Measurements from ENCODE around the gene AHRR.

AHRR gene

GRCh38 chr5:359301-359897 lies 37.9 kb downstream of the AHRR start:
- 96% methylated on average over 10 of the region's 23 CpGs for WGBS (ENCODE audit: insufficient coverage)
- ChIA-PET CTCF (no interaction called here), POLR2A (interaction anchor here (1.0 kb wide), 1 partner anchor 561 kb away, joined by 3 read pairs; no protein-coding TSS in a partner anchor)
- H3K36me3 ChIP-seq (ENCODE audit: control insufficient read depth in 4 of 4, insufficient read depth in 4 of 4, low read length in 3 of 4): peaks cover 0 to 66% (median 0%) of the 10 kb centered on the region in 4 experiments
- no peak overlapping the region for H3K27ac ChIP-seq (ENCODE audit: insufficient read depth in 1 of 2, low read depth in 1 of 2, low read length in 2 of 2, poor library complexity in 1 of 2, severe bottlenecking in 2 of 2)
- DNase-seq: no peak
- no peak overlapping the region for H3K4me3 ChIP-seq (ENCODE audit: control insufficient read depth in 1 of 7, extremely low read depth in 1 of 7, insufficient read depth in 4 of 7, low read depth in 2 of 7, low read length in 6 of 7)
- H3K4me1 ChIP-seq (ENCODE audit: control extremely low read depth in 1 of 4, control insufficient read depth in 4 of 4, insufficient read depth in 4 of 4, low read length in 3 of 4): peaks cover 0 to 6% (median 0%) of the 10 kb centered on the region in 4 experiments
- H3K27me3 ChIP-seq (replicated peaks in 2 of 5; ENCODE audit: control insufficient read depth in 4 of 5, insufficient read depth in 5 of 5, low read length in 4 of 5): no peaks in the 10 kb centered on the region
- H3K9me3 ChIP-seq (ENCODE audit: control extremely low read depth in 1 of 5, control insufficient read depth in 4 of 5, insufficient read depth in 2 of 5, low read depth in 1 of 5, low read length in 4 of 5): peaks cover 0 to 21% (median 0%) of the 10 kb centered on the region in 5 experiments

GRCh38 chr5:360257-361027 lies 38.9 kb downstream of the AHRR start:
- peaks cover 0 to 55% (median 0%) of the 10 kb centered on the region in 4 experiments for H3K36me3 ChIP-seq (ENCODE audit: control insufficient read depth in 4 of 4, insufficient read depth in 4 of 4, low read length in 3 of 4)
- WGBS (ENCODE audit: insufficient coverage): 88% methylated on average over 12 of the region's 14 CpGs

GRCh38 chr5:362189-362588 lies 40.7 kb downstream of the AHRR start:
- ChIA-PET POLR2A (interaction anchor here (1.0 kb wide), 1 partner anchor 13 kb away, joined by 3 read pairs; no protein-coding TSS in a partner anchor), CTCF (interaction anchor here (1.0 to 1.1 kb wide), 2 partner anchors 18 to 45 kb away, joined by 3 to 4 read pairs; no protein-coding TSS in a partner anchor)
- Histone ChIP-seq H3K4me1 (ENCODE audit: control extremely low read depth in 1 of 4, control insufficient read depth in 4 of 4, insufficient read depth in 4 of 4, low read length in 3 of 4) (peaks cover 0 to 14% (median 0%) of the 10 kb centered on the region in 4 experiments), H3K27me3 (replicated peaks in 2 of 5; ENCODE audit: control insufficient read depth in 4 of 5, insufficient read depth in 5 of 5, low read length in 4 of 5) (no peaks in the 10 kb centered on the region), H3K9me3 (ENCODE audit: control extremely low read depth in 1 of 5, control insufficient read depth in 4 of 5, insufficient read depth in 2 of 5, low read depth in 1 of 5, low read length in 4 of 5) (peaks cover 0 to 26% (median 3%) of the 10 kb centered on the region in 5 experiments), H3K27ac (ENCODE audit: insufficient read depth in 1 of 2, low read depth in 1 of 2, low read length in 2 of 2, poor library complexity in 1 of 2, severe bottlenecking in 2 of 2) (no peak overlapping the region), H3K36me3 (ENCODE audit: control insufficient read depth in 4 of 4, insufficient read depth in 4 of 4, low read length in 3 of 4) (peaks cover 0 to 59% (median 0%) of the 10 kb centered on the region in 4 experiments), H3K4me3 (ENCODE audit: control insufficient read depth in 1 of 7, extremely low read depth in 1 of 7, insufficient read depth in 4 of 7, low read depth in 2 of 7, low read length in 6 of 7) (no peak overlapping the region)
- no peak for DNase-seq
- 94% methylated on average over 4 of the region's 4 CpGs for WGBS (ENCODE audit: insufficient coverage)

More at GRCh38 chr5:360257-361027, 38.9 kb downstream of the AHRR start:
- no peaks in the 10 kb centered on the region for H3K27me3 ChIP-seq (replicated peaks in 2 of 5; ENCODE audit: control insufficient read depth in 4 of 5, insufficient read depth in 5 of 5, low read length in 4 of 5)
- H3K27ac ChIP-seq (ENCODE audit: insufficient read depth in 1 of 2, low read depth in 1 of 2, low read length in 2 of 2, poor library complexity in 1 of 2, severe bottlenecking in 2 of 2): no peak overlapping the region
- POLR2A ChIA-PET: interaction anchor here (1.0 kb wide), 1 partner anchor 560 kb away, joined by 3 read pairs; no protein-coding TSS in a partner anchor
- peaks cover 0 to 21% (median 1%) of the 10 kb centered on the region in 5 experiments for H3K9me3 ChIP-seq (ENCODE audit: control extremely low read depth in 1 of 5, control insufficient read depth in 4 of 5, insufficient read depth in 2 of 5, low read depth in 1 of 5, low read length in 4 of 5)
- H3K4me1 ChIP-seq (ENCODE audit: control extremely low read depth in 1 of 4, control insufficient read depth in 4 of 4, insufficient read depth in 4 of 4, low read length in 3 of 4): peaks cover 0 to 6% (median 0%) of the 10 kb centered on the region in 4 experiments
- CTCF ChIA-PET: no interaction called here
- no peak overlapping the region for H3K4me3 ChIP-seq (ENCODE audit: control insufficient read depth in 1 of 7, extremely low read depth in 1 of 7, insufficient read depth in 4 of 7, low read depth in 2 of 7, low read length in 6 of 7)
- DNase-seq: no peak

GRCh38 chr5:362978-363765 lies 41.7 kb downstream of the AHRR start:
- Histone ChIP-seq H3K4me3 (ENCODE audit: control insufficient read depth in 1 of 7, extremely low read depth in 1 of 7, insufficient read depth in 4 of 7, low read depth in 2 of 7, low read length in 6 of 7) (no peak overlapping the region), H3K9me3 (ENCODE audit: control extremely low read depth in 1 of 5, control insufficient read depth in 4 of 5, insufficient read depth in 2 of 5, low read depth in 1 of 5, low read length in 4 of 5) (peaks cover 0 to 26% (median 3%) of the 10 kb centered on the region in 5 experiments), H3K27ac (ENCODE audit: insufficient read depth in 1 of 2, low read depth in 1 of 2, low read length in 2 of 2, poor library complexity in 1 of 2, severe bottlenecking in 2 of 2) (no peak overlapping the region), H3K4me1 (ENCODE audit: control extremely low read depth in 1 of 4, control insufficient read depth in 4 of 4, insufficient read depth in 4 of 4, low read length in 3 of 4) (peaks cover 0 to 24% (median 4%) of the 10 kb centered on the region in 4 experiments), H3K27me3 (replicated peaks in 2 of 5; ENCODE audit: control insufficient read depth in 4 of 5, insufficient read depth in 5 of 5, low read length in 4 of 5) (no peaks in the 10 kb centered on the region), H3K36me3 (ENCODE audit: control insufficient read depth in 4 of 4, insufficient read depth in 4 of 4, low read length in 3 of 4) (peaks cover 0 to 68% (median 0%) of the 10 kb centered on the region in 4 experiments)
- CTCF ChIA-PET: interaction anchor here (1.0 to 1.1 kb wide), 3 partner anchors 17 to 46 kb away, joined by 3 to 4 read pairs (median 3); no protein-coding TSS in a partner anchor
- POLR2A ChIA-PET: no interaction called here
- DNase-seq: no peak
- 100% methylated on average over 1 of the region's 3 CpGs for WGBS (ENCODE audit: insufficient coverage)

GRCh38 chr5:364497-364896 lies 43.0 kb downstream of the AHRR start:
- Histone ChIP-seq H3K4me3 (ENCODE audit: control insufficient read depth in 1 of 7, extremely low read depth in 1 of 7, insufficient read depth in 4 of 7, low read depth in 2 of 7, low read length in 6 of 7) (no peak overlapping the region), H3K9me3 (ENCODE audit: control extremely low read depth in 1 of 5, control insufficient read depth in 4 of 5, insufficient read depth in 2 of 5, low read depth in 1 of 5, low read length in 4 of 5) (peaks cover 0 to 26% (median 3%) of the 10 kb centered on the region in 5 experiments), H3K36me3 (ENCODE audit: control insufficient read depth in 4 of 4, insufficient read depth in 4 of 4, low read length in 3 of 4) (peaks cover 0 to 72% (median 0%) of the 10 kb centered on the region in 4 experiments), H3K4me1 (ENCODE audit: control extremely low read depth in 1 of 4, control insufficient read depth in 4 of 4, insufficient read depth in 4 of 4, low read length in 3 of 4) (peaks cover 0 to 37% (median 17%) of the 10 kb centered on the region in 4 experiments), H3K27me3 (replicated peaks in 2 of 5; ENCODE audit: control insufficient read depth in 4 of 5, insufficient read depth in 5 of 5, low read length in 4 of 5) (peaks cover 0 to under 1% (median 0%) of the 10 kb centered on the region in 5 experiments), H3K27ac (ENCODE audit: insufficient read depth in 1 of 2, low read depth in 1 of 2, low read length in 2 of 2, poor library complexity in 1 of 2, severe bottlenecking in 2 of 2) (no peak overlapping the region)
- DNase-seq: no peak
- ChIA-PET CTCF (no interaction called here), POLR2A (no interaction called here)
- no CpG with 5 or more reads among the region's 1 CpG for WGBS (ENCODE audit: insufficient coverage)

- Histone ChIP-seq H3K4me3 (ENCODE audit: control insufficient read depth in 1 of 7, extremely low read depth in 1 of 7, insufficient read depth in 4 of 7, low read depth in 2 of 7, low read length in 6 of 7) (no peak overlapping the region), H3K9me3 (ENCODE audit: control extremely low read depth in 1 of 5, control insufficient read depth in 4 of 5, insufficient read depth in 2 of 5, low read depth in 1 of 5, low read length in 4 of 5) (peaks cover 0 to 22% (median 3%) of the 10 kb centered on the region in 5 experiments), H3K36me3 (ENCODE audit: control insufficient read depth in 4 of 4, insufficient read depth in 4 of 4, low read length in 3 of 4) (peaks cover 0 to 64% (median 0%) of the 10 kb centered on the region in 4 experiments), H3K4me1 (ENCODE audit: control extremely low read depth in 1 of 4, control insufficient read depth in 4 of 4, insufficient read depth in 4 of 4, low read length in 3 of 4) (peaks cover 0 to 52% (median 27%) of the 10 kb centered on the region in 4 experiments), H3K27me3 (replicated peaks in 2 of 5; ENCODE audit: control insufficient read depth in 4 of 5, insufficient read depth in 5 of 5, low read length in 4 of 5) (peaks cover 0 to 3% (median 0%) of the 10 kb centered on the region in 5 experiments), H3K27ac (ENCODE audit: insufficient read depth in 1 of 2, low read depth in 1 of 2, low read length in 2 of 2, poor library complexity in 1 of 2, severe bottlenecking in 2 of 2) (no peak overlapping the region)
- 89% methylated on average over 18 of the region's 18 CpGs for WGBS (ENCODE audit: insufficient coverage)
- DNase-seq: no peak
- POLR2A ChIA-PET: no interaction called here
- CTCF ChIA-PET: interaction anchor here (1.1 to 1.2 kb wide), 2 partner anchors 20 to 27 kb away, joined by 3 read pairs; no protein-coding TSS in a partner anchor
These were observed 45.2 kb downstream of the AHRR start for GRCh38 chr5:366541-367357.
